ENCODE data around the gene TBR1.

Gene TBR1

GRCh38 chr2:161386228-161386824, 29.8 kb upstream of the TBR1 start:
- no peak for TF ChIP-seq CTCF (IDR thresholded peaks at IDR 0.05; ENCODE audit: insufficient read depth, low read length, poor library complexity, severe bottlenecking)
- H3K36me3 ChIP-seq (ENCODE audit: control insufficient read depth, insufficient read depth, low read length): no peaks in the 10 kb centered on the region
- H3K4me3 ChIP-seq (replicated peaks; ENCODE audit: low read depth, low read length): no peak overlapping the region
- no peaks in the 10 kb centered on the region for H3K27me3 ChIP-seq (replicated peaks; ENCODE audit: control insufficient read depth, insufficient read depth, low read length)
- no peak for DNase-seq (ENCODE audit: extremely low read depth, insufficient read length)

DNA sequence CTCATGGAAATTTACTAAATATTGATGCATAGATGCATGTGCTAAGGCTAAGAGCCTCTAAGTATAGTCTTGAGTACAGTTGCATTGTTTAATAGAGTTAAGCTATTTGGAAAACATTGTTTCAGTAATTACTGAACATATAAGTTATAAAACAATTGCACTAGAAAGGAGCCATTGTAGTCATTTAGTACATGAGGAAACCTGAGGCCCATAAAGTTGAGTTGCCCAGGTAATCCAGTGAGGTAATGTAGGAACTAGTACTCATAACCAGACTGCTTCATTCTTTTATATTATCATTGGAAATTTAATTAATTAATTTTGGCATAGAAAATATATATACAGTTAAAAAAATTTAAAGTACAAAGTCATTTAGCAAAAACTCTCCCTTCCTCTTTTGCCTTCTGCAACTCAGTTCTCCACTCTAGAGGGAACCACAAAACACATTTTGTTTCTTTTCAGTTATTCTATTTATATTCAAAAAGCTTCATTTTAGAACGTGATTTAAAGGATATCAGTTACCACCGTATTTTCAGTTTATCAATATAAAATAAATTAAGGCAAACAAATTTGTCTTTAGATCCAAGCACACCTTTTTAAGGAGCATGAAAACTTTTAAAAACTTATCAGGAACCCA, 27.8 kb upstream of the TBR1 start:
- TF ChIP-seq CTCF (IDR thresholded peaks at IDR 0.05; ENCODE audit: insufficient read depth, low read length, poor library complexity, severe bottlenecking): no peak
- H3K27me3 ChIP-seq (replicated peaks; ENCODE audit: control insufficient read depth, insufficient read depth, low read length): no peaks in the 10 kb centered on the region
- no peak overlapping the region for H3K4me3 ChIP-seq (replicated peaks; ENCODE audit: low read depth, low read length)
- no peaks in the 10 kb centered on the region for H3K36me3 ChIP-seq (ENCODE audit: control insufficient read depth, insufficient read depth, low read length)
- no peak for DNase-seq (ENCODE audit: extremely low read depth, insufficient read length)

DNA sequence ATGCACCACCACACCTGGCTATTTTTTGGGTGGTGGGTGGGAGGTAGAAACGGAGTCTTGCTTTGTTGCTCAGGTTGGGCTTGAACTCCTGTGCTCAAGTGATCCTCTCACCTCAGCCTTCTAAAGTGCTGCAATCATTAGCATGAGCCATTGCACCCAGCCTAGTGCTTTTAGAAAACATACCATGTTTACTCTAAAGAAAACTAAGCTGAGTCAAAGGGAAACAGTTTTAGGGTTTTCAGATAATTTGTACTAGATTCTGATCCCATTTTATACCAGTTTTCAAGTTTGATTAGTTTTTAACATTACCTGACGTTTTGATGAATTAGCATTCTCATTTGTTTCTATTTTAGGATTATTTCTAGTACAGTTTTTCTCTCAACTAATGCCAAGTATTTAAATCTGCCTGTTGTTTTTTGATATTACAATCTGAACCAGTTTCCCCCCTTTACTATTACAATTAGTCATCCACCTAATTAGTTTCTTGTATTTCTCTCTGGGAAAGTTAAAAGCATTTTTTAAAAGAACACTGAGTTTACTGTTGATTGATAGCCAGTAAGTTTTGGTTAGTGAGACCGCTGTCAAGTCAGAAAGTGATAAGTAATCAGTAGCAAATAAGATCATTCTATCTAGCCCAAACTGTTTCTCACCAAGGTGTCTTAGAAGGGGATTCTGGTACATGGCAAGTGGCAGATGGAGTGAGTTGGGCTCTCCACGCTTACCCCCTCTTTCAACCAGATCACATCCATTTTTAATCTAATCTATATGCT, 24.2 kb upstream of the TBR1 start:
- no peak for TF ChIP-seq CTCF (IDR thresholded peaks at IDR 0.05; ENCODE audit: insufficient read depth, low read length, poor library complexity, severe bottlenecking)
- Histone ChIP-seq H3K4me3 (replicated peaks; ENCODE audit: low read depth, low read length) (no peak overlapping the region), H3K27me3 (replicated peaks; ENCODE audit: control insufficient read depth, insufficient read depth, low read length) (no peaks in the 10 kb centered on the region), H3K36me3 (ENCODE audit: control insufficient read depth, insufficient read depth, low read length) (peaks cover 5% of the 10 kb centered on the region)
- peak; percentile 38 for DNase-seq (ENCODE audit: extremely low read depth, insufficient read length)

DNA sequence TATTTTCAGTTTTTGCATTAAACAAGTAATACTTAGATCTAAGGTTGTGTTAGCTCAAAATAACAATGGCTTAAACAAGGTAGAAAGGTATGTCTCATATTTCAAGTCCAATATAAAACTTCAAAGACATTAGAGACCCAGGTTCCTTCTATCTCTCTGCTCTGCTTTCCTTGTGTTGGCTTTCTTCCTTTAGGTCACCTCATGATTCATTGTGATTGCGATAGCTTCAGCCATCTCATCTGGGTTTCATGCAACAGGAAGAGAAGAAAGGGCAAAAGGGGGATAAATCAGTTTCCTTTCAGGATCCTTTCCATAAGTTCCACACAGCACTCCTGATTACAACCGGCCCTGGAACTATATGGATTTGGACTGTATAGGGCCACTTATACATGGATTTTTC, 16.0 kb upstream of the TBR1 start:
- TF ChIP-seq CTCF (IDR thresholded peaks at IDR 0.05; ENCODE audit: insufficient read depth, low read length, poor library complexity, severe bottlenecking): no peak
- DNase-seq (ENCODE audit: extremely low read depth, insufficient read length): no peak
- H3K27me3 ChIP-seq (replicated peaks; ENCODE audit: control insufficient read depth, insufficient read depth, low read length): no peaks in the 10 kb centered on the region
- H3K4me3 ChIP-seq (replicated peaks; ENCODE audit: low read depth, low read length): no peak overlapping the region
- peaks cover 9% of the 10 kb centered on the region for H3K36me3 ChIP-seq (ENCODE audit: control insufficient read depth, insufficient read depth, low read length)

DNA sequence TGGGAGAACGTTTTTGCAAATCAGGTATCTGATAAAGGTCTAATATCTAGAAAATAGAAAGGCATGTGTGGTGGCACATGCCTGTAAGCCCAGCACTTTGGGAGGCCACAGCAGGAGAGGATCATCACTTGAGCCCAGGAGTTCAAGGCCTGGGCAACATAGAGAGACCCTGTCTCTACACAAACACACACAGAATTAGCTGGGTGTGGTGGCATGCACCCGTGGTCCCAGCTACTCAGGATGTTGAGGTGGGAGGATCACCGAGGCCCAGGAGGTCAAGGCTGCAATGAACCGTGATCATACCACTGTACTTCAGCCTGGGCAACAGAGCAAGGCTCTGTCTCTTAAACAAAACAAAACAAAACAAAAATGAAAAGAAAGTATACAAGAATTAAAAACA, 13.8 kb upstream of the TBR1 start:
- no peak for DNase-seq (ENCODE audit: extremely low read depth, insufficient read length)
- Histone ChIP-seq H3K27me3 (replicated peaks; ENCODE audit: control insufficient read depth, insufficient read depth, low read length) (no peaks in the 10 kb centered on the region), H3K36me3 (ENCODE audit: control insufficient read depth, insufficient read depth, low read length) (peaks cover 4% of the 10 kb centered on the region; the same call in 1 of the 2 replicates), H3K4me3 (replicated peaks; ENCODE audit: low read depth, low read length) (no peak overlapping the region)
- TF ChIP-seq CTCF (IDR thresholded peaks at IDR 0.05; ENCODE audit: insufficient read depth, low read length, poor library complexity, severe bottlenecking): no peak

All from GM06990 (cell line).